Activated CD8-positive, alpha-beta memory T cell treated with anti-CD3 and anti-CD28 coated beads for 4 hours (primary cell): ENCODE results near the gene KLHL30.

ENCODE experiments used
- DNase-seq, 2 donors: peaks; one replicate each; pipeline ENCODE4 v3.0.0-alpha.2; 2020; ENCODE audit warnings: low read depth in 2 of 2

The KLHL30 gene

DNA sequence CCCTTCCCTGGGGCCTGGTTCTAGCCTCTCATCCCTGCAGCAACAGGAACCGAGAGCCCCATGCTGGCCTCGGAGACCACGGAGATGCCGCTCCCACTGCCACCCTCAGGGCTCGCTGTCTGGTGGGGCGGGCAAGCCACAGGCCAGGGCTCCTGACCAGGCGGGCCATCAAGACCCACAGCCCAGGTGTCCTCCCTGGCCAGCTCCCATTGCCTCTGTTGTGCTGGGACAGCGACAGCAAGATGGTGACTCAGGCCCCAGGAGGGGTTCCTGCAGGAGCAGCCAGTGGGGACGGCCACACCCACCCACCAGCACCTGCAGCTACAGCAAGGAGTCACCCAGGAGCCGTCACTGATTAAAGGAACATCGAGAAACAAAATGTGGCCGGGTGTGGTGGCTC, 7.4 kb downstream of the KLHL30 start:
- DNase-seq, result no peak

DNA sequence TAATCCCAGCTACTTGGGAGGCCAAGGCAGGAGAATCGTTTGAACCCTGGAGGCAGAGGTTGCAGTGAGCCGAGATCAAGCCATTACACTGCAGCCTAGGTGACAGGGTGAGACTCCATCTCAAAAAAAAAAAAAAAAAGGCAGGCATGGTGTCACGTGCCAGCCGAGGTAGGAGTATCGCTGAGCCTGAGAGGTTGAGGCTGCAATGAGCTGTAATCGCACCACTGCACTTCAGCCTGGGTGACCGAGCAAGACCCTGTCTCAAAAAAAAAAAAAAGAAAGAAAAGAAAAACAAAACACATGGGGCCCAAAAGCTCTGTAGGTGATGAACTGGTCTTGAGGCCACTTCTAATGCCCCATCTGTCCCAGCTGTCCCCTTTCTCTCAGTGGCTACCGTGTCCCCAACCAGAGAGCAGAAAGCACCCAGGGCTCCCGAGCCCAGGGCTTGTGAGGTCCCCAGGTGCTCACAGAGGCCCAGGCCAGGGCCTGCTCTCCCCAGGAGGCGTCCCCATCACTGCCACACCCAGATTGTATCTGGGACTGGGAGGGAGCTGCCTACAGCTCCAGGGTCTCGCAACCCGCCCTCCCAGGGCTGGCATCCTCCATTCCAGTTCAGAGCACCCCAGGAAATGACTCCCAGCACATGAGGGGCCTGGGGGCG, 8.5 kb downstream of the KLHL30 start:
- DNase-seq, result no peak

DNA sequence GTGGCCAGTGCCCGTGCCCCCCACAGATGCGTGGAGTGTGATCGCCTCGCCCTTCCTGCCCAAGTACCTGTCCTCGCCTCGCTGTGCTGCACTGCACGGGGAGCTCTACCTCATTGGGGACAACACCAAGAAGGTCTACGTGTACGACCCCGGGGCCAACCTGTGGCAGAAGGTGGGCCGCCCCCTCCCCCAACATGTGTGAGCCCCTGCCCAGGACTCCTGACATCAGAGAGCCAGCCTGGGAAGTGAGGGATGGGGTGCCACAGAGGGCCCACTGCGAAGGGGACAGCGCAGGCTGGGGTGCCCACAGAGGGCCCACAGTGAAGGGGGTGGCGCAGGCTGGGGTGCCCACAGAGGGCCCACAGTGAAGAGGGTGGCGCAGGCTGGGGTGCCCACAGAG, 10.5 kb downstream of the KLHL30 start:
- DNase-seq, result no peak

DNA sequence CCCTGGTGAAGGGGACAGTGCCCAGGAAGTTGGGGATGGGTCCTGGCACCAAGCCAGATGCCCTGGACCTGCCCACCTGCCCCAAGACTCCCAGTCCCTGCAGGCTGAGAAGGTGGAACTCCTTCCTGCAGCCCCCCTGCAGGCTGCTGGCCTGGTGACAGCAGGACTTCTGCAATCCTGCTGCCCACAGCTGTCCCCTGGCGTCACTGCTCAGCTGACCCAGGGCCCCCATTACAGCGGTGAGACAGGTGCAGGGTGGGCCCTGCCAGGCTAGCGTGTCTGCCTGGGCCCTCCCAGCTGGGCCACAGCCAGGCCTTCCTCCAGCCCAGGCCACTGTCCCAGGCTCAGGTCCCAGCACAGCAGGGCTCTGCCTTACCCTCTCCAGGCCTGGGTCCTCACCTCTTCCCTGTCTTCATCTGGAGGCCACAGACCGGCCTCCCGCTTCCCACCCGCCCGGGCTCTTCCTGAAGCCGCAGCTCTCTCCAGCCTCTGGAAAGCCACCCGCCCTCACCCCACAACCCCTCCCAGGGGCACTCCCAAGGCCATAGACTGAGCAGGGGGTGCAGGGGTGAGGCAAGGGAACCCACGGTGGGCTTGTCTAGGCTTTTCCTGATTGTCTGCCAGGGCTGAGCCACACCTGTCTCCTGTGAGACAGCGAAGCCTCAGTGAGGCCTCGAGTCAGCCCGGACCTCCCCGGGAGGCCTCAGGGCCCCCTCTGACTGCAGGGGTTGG, 11.5 kb downstream of the KLHL30 start:
- no peak for DNase-seq

DNA sequence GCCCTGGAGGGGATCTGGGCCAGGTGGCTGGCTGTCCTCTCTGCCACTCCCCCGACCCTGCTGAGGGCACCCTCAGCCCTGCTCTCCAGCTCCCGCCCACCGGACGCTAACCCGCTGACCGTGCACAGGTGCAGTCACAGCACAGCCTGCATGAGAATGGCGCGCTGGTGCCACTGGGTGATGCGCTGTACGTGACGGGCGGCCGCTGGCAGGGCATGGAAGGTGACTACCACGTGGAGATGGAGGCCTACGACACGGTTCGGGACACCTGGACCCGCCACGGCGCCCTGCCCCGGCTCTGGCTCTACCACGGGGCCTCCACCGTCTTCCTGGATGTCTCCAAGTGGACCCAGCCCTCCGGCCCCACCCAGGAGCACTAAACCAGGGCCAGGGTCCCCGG, 12.2 kb downstream of the KLHL30 start:
- DNase-seq, result no peak

DNA sequence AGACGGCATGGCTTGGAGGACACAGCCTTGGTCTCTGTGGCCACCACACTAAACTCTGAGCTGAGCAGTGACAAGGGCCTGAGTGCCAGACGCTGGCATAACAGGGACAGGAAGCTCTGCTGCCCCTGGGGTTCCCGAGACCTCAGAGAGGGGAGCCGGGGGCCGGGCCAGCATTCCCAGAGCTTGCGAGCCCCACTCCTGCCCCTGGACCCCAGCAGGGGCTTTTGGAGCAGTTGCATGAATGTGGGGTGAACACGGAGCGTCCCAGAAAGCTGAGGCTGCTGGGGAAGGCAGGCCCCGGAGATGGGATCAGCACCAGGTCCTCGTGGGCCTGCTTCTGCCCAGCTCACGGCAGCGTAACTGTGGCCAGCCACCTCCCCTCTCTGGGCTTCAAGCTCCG, 12.7 kb downstream of the KLHL30 start:
- DNase-seq, result no peak

DNA sequence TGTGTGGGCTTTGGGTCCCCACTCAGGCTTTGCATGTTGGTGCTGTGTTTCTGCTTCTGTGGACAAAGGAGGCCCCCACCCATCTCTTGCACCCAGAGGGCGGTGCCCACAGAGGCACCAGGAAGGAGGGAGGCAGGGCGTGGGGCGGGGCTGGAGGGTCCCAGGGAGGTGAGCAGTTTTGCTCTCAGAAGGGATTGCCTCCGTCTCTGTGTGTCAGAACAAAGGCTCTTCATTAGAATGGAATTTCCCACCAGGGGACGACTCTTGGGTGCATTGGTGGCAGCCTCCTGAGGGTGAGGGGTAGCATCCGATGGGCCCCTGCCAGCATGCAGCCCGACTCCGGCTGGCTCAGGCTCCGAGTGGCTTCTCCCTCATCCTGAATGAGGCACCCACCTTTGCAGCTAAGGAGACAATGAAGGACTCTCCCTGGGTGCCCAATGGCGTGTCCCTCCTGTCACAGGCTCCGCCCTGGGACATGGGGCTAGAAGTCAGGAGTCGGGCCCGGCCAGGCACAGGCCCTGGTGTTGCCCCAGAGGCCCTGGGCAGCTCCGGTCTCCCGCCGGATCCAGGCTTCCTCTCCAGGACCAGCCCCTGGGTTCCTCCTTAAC, 13.3 kb downstream of the KLHL30 start:
- no peak for DNase-seq

DNA sequence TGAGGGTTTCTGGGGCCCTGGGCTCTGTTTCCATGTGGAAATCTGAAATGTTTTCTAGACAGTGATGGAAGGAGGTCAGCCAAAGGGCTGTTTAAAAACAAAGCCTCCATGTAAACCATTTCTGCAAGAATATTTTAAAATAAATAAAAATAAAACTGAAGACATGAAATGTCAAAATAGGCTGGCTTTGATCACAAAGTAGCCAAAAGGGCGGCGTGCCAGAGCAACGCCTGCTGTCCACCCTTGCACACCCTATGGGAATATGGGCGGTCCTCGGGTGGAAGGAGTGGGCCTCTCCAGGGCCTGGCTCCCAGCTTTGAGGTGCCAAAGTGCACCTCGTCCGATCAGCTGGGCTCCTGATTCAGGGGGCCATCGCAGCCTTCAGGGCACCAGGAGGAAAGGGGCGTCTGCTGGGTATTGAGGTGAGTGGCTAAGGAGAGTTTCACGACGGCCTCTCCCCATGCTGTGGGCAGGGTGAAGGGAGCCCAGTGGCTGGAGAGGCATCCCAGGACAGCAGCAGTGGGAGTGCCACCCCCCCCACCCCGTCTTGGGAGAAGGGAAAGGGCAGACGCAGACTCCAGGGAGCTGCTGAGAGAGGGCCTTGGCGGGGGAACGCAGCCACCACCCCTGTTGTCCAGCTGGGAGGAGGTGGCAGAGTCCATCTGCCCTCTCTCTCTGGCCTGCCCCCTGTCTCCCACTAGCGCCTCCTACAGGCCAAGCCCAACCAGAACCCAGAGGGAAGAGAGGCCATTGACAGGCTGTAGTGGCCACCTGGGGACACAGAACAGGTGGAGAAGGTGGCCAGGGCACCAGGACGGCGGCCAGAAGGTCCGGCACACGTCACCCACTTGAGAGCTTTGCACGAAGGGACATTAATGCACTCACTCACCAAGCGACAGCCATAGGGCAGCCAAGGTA, 14.6 kb downstream of the KLHL30 start:
- DNase-seq, result no peak

DNA sequence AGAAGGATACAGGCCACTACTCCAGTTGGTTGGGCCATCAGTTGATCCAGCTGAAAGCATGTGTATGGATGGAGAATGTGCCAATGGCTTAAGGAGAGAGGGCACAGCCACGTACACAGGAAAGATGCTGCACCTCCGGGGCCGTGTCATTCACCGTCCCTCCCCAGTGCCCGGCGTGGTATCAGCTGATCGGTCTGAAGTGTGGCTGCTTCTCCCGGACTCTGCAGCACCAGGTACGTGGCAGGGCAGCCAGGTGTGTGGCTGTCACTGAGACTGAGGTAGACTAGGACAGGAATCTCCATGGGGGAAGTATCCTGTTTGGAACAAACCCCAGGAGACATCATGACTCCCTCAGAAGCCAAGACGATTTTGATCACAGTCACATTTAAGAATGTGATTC, 16.1 kb downstream of the KLHL30 start:
- no peak for DNase-seq

DNA sequence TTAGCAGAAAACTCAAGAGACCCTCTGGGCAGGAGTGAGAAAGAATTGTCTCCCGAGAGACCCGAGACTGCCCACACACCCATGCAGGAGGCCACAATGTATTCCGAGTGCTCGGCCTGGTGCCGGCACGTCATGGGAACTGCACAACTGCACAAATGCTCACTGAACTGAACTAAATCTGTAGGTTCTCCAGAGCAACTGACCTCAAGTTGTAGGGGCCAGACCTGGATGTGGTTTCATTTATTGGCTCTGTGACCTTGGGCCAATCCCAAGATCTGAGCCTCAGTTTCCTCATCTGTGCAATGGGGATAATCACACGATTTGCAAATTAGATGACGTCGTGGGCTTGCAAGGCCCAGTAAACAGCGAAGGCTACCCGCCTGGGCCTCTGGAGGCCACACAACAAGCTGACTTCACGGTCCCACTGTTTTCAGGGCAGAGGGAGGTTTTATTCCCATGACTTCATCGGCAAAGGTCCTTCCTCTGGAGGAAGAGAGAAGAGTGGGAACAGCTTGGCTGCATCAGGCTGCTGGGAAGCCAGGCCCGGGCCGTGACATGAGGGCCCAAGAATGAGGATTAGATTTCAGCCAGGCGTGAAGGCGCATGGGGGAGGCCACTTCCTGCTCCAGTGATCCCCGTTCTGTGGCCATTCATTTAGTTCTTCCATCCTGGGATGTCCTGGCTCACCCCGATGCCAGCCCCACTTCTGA, 16.7 kb downstream of the KLHL30 start:
- no peak for DNase-seq

DNA sequence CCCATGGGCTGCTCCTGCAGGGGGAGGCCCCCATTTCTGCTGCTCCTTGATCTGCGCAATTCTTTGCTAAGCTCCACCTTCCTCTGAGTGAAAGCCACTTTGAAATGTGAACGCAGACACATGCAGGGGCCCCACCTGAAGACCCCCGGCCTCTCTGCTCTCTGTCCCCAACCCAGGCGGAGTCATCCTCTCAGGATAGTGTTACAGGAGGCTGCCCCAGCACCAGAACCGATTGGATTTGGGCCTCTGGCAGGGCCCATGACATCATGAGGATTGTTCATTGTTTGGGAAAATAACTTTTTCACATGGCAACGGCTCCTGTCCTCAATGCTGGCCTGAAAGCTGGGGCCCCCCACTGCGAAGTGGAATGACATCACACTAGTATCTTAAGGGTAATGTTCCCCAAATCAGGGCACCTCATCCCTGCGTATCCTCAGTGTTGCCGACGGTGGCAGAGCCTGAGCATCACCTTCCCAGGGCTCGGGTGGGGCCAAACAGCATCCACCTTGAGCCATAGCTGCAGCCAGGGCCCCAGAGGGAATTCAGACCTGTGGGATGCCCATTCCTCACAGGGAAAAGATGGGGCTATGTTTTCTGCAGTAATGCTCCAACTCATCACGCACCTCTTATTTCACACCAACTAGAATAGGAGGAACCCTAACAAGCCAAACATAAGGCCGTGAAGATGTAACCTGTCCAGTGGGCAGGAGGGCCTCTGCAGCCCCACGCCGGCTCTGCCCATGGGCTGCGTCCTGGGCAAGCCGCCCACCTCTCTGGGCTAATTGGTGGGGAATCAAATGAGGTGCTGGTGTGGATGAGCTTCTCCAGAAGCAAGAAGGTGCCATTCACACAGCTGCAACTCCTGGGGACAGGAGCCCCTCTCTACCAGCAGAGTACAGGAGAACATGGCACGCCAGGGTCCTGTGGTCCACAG, 17.6 kb downstream of the KLHL30 start:
- DNase-seq, result no peak

DNA sequence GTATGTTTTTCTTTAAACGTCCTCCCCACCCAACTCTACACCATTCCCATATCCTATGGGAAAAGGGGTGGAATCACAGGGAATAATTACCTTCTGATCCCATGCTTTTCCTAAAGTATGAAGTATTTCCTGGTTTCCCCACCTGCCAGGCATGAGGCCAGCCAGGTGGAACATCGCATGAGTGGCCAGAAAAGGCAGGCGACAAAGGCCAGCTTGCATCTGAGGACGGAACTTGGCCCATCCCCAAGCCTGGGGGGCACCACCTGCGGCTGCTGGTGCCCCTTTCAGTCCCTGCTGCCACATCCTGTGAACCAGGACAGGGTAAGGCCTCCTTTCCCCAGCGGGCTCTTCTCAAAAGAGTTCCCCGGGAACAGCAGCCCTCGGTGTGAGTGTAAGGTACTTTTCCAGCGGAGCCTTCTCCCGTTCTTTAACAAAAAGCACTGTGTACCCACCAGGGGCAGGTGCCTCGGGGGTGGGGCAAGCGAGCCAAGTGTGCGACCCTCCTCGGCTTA, 19.1 kb downstream of the KLHL30 start:
- no peak for DNase-seq

DNA sequence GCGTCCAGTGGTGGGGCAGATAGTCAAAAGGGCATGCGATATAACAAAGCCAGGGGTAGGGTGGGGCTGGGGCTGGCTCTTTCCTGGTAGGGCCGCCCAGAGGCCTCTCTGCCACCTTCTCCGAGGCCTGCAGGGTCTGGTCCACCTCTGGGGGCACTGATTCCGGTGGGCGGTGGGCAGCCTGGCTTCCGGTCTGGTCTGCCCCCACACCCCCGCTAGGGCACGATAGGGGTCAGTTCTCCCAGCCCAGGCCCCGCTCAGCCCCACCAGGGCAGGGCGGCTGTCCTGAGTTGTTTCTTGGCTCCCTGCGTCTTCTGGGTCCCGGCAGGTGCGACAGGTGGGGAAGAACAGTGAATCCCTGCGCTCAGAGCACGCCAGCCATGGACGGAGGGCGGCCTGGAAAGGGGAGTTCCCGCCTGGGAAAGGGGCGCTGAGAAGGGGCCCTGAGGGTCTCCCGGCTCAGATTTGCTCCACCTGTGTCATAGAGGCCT, 19.6 kb downstream of the KLHL30 start:
- no peak for DNase-seq

DNA sequence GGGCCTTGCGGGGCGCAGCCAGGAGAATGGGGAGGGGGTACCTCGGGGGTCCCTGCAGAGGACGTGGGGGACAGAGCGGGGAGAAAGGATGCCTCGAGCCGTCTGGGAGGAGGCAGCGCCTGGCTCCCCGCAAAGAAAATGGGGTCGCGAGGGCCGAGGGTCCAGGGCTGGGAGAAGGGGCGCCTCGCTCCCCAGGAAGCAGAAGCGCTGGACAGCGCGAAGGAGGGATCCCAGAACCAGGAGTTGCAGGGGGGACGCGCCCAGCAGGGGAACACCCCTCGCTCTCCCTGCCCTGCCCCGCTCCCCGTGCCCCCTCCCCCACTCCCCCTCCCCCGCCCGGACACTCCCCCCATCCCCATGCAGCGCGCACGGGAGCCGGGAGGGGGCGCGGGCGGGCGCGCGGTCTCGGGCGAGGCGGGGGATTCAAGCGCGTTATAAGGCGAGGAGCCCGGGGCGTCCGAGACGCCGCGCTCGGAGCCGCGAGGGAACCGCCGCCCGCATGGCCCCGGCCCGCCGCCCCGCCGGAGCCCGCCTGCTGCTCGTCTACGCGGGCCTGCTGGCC, 20.1 kb downstream of the KLHL30 start, which contains the start of gene ERFE:
ERFE (plus strand) TSS at position 462 of the 562 bp plus-strand sequence; CDS start at position 500, 38 bp downstream.
- peak in 1 of 2 donors; percentile 14 for DNase-seq

DNA sequence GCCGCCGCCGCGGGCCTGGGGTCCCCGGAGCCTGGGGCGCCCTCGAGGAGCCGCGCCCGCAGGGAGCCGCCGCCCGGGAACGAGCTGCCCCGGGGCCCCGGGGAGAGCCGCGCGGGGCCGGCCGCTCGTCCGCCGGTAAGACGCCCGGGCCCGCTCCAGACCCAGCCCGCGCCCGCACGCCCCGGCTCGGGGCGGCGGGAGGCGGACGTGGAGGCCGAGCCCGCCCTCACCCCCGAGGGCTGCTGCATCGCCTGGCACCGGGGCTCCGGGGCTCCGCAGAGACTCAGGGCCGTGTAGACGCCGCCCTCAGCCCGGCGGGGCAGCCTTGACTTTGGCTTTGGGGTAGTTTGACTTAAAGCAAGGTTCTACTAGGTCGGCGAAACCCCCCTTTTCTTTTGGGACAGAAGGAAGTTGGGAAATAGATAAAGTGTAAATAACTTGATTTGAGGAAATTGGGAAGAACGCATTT, 20.6 kb downstream of the KLHL30 start:
- no peak for DNase-seq

DNA sequence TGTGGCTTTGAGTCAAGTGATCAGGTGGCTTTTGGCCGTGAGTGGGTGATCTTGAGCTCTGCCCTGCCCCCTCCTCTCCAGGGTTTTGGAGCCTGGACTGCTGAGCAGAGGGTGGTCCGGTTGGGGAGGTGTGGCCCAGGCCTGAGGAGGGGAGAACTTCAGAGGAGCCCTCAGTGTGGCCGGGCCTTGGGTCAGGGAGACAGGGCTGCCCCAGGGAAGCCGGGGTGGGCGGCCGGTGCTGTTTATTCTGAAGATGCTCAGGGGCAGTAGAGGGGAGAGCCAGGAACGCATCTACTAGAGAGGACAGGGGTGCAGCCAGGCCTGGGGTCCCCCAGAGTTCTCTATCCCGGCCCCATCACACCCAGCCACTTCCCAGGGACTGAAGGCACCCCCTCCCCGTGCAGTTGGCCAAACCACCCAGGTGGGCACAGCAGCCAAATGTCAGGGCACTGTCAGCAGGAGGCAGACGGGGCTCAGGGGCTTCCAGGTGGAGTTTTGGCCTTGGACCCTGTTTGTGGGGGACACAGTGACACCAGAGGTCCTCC, 21.3 kb downstream of the KLHL30 start:
- DNase-seq, result no peak

DNA sequence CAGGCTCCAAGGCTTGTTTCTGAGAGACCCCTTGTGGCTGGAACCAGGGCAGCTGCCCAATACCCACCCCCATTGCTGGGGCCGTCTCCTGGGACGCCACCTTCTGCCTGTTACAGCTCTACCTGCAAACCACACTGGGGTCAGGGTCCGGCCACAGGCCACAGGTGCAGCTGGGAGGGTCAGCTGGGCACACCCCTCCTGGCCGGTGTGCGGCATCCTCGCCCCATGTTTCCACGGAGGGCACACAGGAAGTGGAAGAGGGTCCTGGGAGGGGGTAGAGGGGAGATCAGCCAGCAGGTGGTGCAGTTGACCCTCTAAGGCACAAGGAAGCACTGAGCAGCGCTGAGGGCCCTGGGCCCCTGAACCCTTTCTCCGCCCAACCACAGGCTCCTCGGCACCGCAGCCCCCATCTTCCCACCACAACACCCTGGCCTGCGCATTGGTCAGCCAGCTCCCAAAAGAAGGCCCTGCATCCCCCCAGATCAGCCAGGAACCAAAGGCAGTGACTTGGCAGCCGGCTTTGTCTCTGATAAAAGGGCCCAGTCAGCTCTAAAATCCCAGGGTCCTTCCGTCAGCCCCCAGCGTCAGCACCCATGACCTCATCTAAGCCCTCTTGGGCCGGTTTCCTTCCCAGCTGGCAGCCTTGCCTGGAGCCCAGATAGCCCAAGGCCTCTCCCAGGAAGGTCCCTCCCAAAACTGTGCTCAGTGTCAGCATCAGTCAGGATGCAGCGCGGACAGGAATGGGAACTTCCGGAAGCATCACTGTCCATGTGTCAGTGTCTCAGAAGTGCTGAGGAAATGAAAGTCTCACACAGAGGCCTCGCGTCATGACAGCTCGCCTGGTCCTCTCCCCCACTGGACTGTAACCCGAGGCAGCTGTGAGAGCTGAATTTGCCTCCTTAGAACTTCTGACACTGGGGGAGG, 22.0 kb downstream of the KLHL30 start:
- DNase-seq, result no peak
